Measurements from ENCODE around the gene CDH4.

DNA sequence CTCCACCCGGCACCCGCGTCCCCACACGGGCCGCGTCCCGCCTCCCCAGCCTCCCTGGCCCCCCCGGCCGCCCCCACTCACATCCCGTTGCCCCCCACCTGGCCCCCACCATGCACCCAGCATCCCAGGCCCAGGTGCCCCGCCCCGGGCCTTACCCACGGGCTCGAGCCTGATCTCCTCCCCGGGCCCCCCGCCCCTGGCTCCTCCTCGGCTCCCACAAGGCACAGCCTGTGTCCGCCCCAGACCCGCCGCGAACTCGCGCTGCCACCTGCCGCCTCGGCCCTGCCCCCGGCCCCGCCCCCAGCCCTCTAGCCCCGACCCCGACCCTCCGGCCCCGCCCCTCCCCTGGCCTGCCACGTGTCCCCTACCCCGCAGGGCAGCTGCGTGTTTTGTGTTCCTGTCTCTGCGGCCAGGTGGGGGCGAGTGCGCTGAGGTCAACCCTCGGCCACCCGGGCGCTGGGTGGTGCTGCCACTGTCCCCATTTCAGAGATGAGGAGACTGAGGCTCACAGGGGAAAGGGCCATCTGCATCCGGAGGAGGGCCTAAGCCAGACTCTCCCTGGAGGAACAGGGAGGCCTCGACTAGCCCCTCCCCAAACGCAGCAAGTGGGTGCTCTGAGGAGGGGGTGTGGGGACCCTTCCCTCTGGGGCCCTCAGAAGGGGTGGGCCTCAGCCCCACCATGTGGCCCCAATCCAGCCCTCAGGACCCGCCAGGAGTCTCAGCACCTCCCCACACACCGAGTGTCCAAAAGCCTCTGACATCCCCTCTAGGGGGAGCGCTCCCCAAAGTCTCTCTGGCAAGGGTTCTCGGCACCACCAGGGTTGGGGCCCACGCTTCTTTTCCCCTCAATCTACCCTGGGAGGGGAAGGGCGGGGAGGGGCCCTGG lies 713.8 kb downstream of the CDH4 start:
- TF ChIP-seq TAF1 (IDR thresholded peaks at IDR 0.05; ENCODE audit: borderline replicate concordance, insufficient read depth, low read length) = no peak
- TF ChIP-seq, protein P1, sequence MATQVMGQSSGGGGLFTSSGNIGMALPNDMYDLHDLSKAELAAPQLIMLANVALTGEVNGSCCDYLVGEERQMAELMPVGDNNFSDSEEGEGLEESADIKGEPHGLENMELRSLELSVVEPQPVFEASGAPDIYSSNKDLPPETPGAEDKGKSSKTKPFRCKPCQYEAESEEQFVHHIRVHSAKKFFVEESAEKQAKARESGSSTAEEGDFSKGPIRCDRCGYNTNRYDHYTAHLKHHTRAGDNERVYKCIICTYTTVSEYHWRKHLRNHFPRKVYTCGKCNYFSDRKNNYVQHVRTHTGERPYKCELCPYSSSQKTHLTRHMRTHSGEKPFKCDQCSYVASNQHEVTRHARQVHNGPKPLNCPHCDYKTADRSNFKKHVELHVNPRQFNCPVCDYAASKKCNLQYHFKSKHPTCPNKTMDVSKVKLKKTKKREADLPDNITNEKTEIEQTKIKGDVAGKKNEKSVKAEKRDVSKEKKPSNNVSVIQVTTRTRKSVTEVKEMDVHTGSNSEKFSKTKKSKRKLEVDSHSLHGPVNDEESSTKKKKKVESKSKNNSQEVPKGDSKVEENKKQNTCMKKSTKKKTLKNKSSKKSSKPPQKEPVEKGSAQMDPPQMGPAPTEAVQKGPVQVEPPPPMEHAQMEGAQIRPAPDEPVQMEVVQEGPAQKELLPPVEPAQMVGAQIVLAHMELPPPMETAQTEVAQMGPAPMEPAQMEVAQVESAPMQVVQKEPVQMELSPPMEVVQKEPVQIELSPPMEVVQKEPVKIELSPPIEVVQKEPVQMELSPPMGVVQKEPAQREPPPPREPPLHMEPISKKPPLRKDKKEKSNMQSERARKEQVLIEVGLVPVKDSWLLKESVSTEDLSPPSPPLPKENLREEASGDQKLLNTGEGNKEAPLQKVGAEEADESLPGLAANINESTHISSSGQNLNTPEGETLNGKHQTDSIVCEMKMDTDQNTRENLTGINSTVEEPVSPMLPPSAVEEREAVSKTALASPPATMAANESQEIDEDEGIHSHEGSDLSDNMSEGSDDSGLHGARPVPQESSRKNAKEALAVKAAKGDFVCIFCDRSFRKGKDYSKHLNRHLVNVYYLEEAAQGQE (IDR thresholded peaks at IDR 0.05; ENCODE audit: insufficient read depth in 1 of 2, low read depth in 2 of 2, low read length in 2 of 2) = no peak
- TF ChIP-seq SIN3A (IDR thresholded peaks at IDR 0.05; ENCODE audit: borderline replicate concordance, insufficient read depth, low read length) = no peak

Measured in PFSK-1 (cell line).